Measurements from ENCODE around the gene NFYB. TPM values are rescaled to one million over a fixed set of nuclear protein-coding genes. Genes with fewer than 3 reads are reported as not detected.

The NFYB gene
- total RNA-seq, 4 donors from 2014 or later: 40.9 to 63.0 (median 44.9) TPM

GRCh38 chr12:104155711-104156555 lies 17.9 kb upstream of the NFYB start:
- H3K4me1 ChIP-seq: no peaks in the 10 kb centered on the region
- no peak overlapping the region for H3K4me3 ChIP-seq
- no peak overlapping the region for H3K27ac ChIP-seq
- no peaks in the 10 kb centered on the region for H3K27me3 ChIP-seq
- no peaks in the 10 kb centered on the region for H3K9me3 ChIP-seq
- no peak for TF ChIP-seq POLR2A (IDR thresholded peaks at IDR 0.05)
- no peak for TF ChIP-seq CTCF (IDR thresholded peaks at IDR 0.05)
- DNase-seq: no peak
- no peaks in the 10 kb centered on the region for H3K36me3 ChIP-seq
- intact Hi-C loops (cut with DNase I; ENCODE audit: low total_unique reads): no loop called here

- Histone ChIP-seq H3K4me1 (no peaks in the 10 kb centered on the region), H3K27ac (no peak overlapping the region), H3K36me3 (no peaks in the 10 kb centered on the region), H3K9me3 (no peaks in the 10 kb centered on the region), H3K4me3 (no peak overlapping the region), H3K27me3 (no peaks in the 10 kb centered on the region)
- TF ChIP-seq POLR2A (IDR thresholded peaks at IDR 0.05) (no peak), CTCF (IDR thresholded peaks at IDR 0.05) (no peak)
- DNase-seq: no peak
- intact Hi-C loops (cut with DNase I; ENCODE audit: low total_unique reads): no loop called here
Observed at GRCh38 chr12:104154806-104155205, 16.8 kb upstream of the NFYB start.

- no peak for DNase-seq
- H3K4me1 ChIP-seq: no peaks in the 10 kb centered on the region
- TF ChIP-seq POLR2A (IDR thresholded peaks at IDR 0.05): no peak
- no peak for TF ChIP-seq CTCF (IDR thresholded peaks at IDR 0.05)
- no peaks in the 10 kb centered on the region for H3K9me3 ChIP-seq
- no peaks in the 10 kb centered on the region for H3K36me3 ChIP-seq
- no peaks in the 10 kb centered on the region for H3K27me3 ChIP-seq
- H3K27ac ChIP-seq: no peak overlapping the region
- H3K4me3 ChIP-seq: no peak overlapping the region
- intact Hi-C loops (cut with DNase I; ENCODE audit: low total_unique reads): no loop called here
Observed at GRCh38 chr12:104154286-104154685, 16.3 kb upstream of the NFYB start.

- Histone ChIP-seq H3K4me3 (no peak overlapping the region), H3K36me3 (no peaks in the 10 kb centered on the region), H3K4me1 (no peaks in the 10 kb centered on the region), H3K27ac (no peak overlapping the region), H3K27me3 (no peaks in the 10 kb centered on the region), H3K9me3 (no peaks in the 10 kb centered on the region)
- no peak for DNase-seq
- TF ChIP-seq POLR2A (IDR thresholded peaks at IDR 0.05): no peak
- TF ChIP-seq CTCF (IDR thresholded peaks at IDR 0.05): no peak
- intact Hi-C loops (cut with DNase I; ENCODE audit: low total_unique reads): no loop called here
Observed at GRCh38 chr12:104152685-104153241, 14.8 kb upstream of the NFYB start.

- intact Hi-C loops (cut with DNase I; ENCODE audit: low total_unique reads): no loop called here
- no peak for DNase-seq
- Histone ChIP-seq H3K9me3 (no peaks in the 10 kb centered on the region), H3K27me3 (no peaks in the 10 kb centered on the region), H3K36me3 (no peaks in the 10 kb centered on the region), H3K4me3 (no peak overlapping the region), H3K4me1 (no peaks in the 10 kb centered on the region), H3K27ac (no peak overlapping the region)
- TF ChIP-seq CTCF (IDR thresholded peaks at IDR 0.05) (no peak), POLR2A (IDR thresholded peaks at IDR 0.05) (no peak)
Observed at GRCh38 chr12:104150416-104150815, 12.4 kb upstream of the NFYB start.
